Caco-2 (cell line): Measurements from ENCODE around the gene REPS2. TPM values are rescaled to one million over a fixed set of nuclear protein-coding genes. Genes with fewer than 3 reads are reported as not detected.

Experiments
- BruUV-seq: library from RNA; stranded (reverse); fragments of 400-500 nt; replicated peaks from 2 replicates; lab custom pipeline; 2021; lab: Mats Ljungman, UMichigan
- CTCF ChIA-PET: fragments of 300-600 bp; sonication (Branson Sonifier 250); formaldehyde crosslinking; loops from one replicate; lab custom pipeline; 2022; ENCODE audit warnings: antibody characterized with exemption; lab: Charles Lee
- POLR2A ChIA-PET: fragments of 300-600 bp; sonication (Branson Sonifier 250); formaldehyde crosslinking; loops from one replicate; lab custom pipeline; 2022; ENCODE audit warnings: antibody characterized with exemption; lab: Charles Lee
- DNase-seq, 2 experiments: peaks; one replicate each; pipeline versions ENCODE4 v3.0.0 to v3.0.0-alpha.2; 2020 to 2022
- H3K27me3 ChIP-seq: replicated peaks from 2 replicates; pipeline ENCODE4 v1.6.0; 2011; ENCODE audit warnings: low read length; ENCODE audit not compliant: control insufficient read depth, insufficient read depth
- H3K36me3 ChIP-seq: 2 replicates; pipeline ENCODE4 v1.5.1; 2011; ENCODE audit warnings: low read length; ENCODE audit not compliant: control insufficient read depth, insufficient read depth
- H3K4me1 ChIP-seq: fragments of 250-450 bp; sonication (Bioruptor Pico); 2 replicates; pipeline ENCODE4 v1.5.1; 2020; ENCODE audit warnings: mild to moderate bottlenecking
- H3K4me3 ChIP-seq: 2 replicates; pipeline ENCODE4 v1.5.1; 2011; ENCODE audit warnings: low read depth, mild to moderate bottlenecking, control low read depth, low read length
- H3K9me3 ChIP-seq: fragments of 250-450 bp; sonication (Bioruptor Pico); 2 replicates; pipeline ENCODE4 v1.5.1; 2020; ENCODE audit warnings: mild to moderate bottlenecking, moderate library complexity
- H3K27ac Mint-ChIP-seq: one replicate; pipeline ENCODE4 v1.8.0; 2022; ENCODE audit warnings: mixed read lengths; ENCODE audit not compliant: unreplicated experiment
- H3K27me3 Mint-ChIP-seq: one replicate; pipeline ENCODE4 v1.8.0; 2022; ENCODE audit warnings: mixed read lengths; ENCODE audit not compliant: insufficient read depth, unreplicated experiment
- H3K36me3 Mint-ChIP-seq: one replicate; pipeline ENCODE4 v1.8.0; 2022; ENCODE audit warnings: mild to moderate bottlenecking, mixed read lengths; ENCODE audit not compliant: insufficient read depth, unreplicated experiment
- H3K4me1 Mint-ChIP-seq: one replicate; pipeline ENCODE4 v1.8.0; 2022; ENCODE audit warnings: low read depth, mixed read lengths; ENCODE audit not compliant: unreplicated experiment
- H3K4me3 Mint-ChIP-seq: one replicate; pipeline ENCODE4 v1.8.0; 2022; ENCODE audit warnings: mild to moderate bottlenecking, moderate library complexity, mixed read lengths; ENCODE audit not compliant: unreplicated experiment
- H3K9me3 Mint-ChIP-seq: one replicate; pipeline ENCODE4 v1.8.0; 2022; ENCODE audit warnings: mixed read lengths; ENCODE audit not compliant: unreplicated experiment
- intact Hi-C: fragments of 100-400 bp; cut with micrococcal nuclease; formaldehyde crosslinking; loops from one replicate; pipeline ENCODE4 v1.10.0; 2022; ENCODE audit not compliant: unreplicated experiment
- total RNA-seq: library from RNA; stranded (reverse); gene quantifications from 2 replicates; pipeline ENCODE4 v1.2.3, GENCODE V29; 2022
- TF ChIP-seq, protein P1 (sequence below), 2 experiments: fragments of 200-600 bp in 1 of 2; IDR thresholded peaks; 1 replicate in 1 of 2; 2 replicates in 1 of 2; pipeline versions ENCODE4 v1.5.1 to v1.8.0; 2011 to 2022; ENCODE audit warnings: antibody characterized with exemption in 1 of 2, control low read depth in 1 of 2, inconsistent platforms in 1 of 2, low read depth in 1 of 2, low read length in 1 of 2, mild to moderate bottlenecking in 1 of 2, moderate library complexity in 1 of 2; ENCODE audit not compliant: insufficient read depth in 1 of 2, severe bottlenecking in 1 of 2, unreplicated experiment in 1 of 2

The REPS2 gene
- total RNA-seq, 1 experiment from 2014 or later: 0.86 TPM

- CTCF ChIA-PET: no interaction called here
These were observed 79.3 kb downstream of the REPS2 start for GRCh38 chrX:17025621-17026302.

DNA sequence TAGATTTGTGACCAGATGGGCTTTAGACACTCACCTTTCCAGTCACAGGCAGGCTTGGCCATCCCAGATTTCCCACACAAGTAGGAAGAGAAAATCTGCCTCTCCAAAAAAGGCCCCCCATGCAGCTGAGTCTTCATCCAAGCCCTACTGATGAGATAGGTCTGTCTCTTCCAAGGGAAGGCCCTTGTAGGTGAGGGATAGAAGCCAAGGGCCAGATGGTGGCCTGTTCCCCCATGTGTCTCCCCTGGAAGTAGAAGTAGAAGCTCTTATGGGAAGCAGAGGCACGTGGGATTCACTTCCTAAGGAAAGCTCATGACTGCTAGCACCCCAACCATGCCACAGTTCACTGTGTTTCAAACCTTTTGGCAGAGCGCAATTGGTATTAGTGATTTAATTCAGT lies 81.5 kb downstream of the REPS2 start:
- Mint-ChIP-seq H3K4me3 (no peak overlapping the region), H3K27ac (no peak overlapping the region), H3K36me3 (no peaks in the 10 kb centered on the region), H3K27me3 (no peaks in the 10 kb centered on the region), H3K9me3 (no peaks in the 10 kb centered on the region), H3K4me1 (no peaks in the 10 kb centered on the region)
- ChIA-PET CTCF (interaction anchor here (0.7 kb wide), 1 partner anchor 132 kb away, joined by 5 read pairs; no protein-coding TSS in a partner anchor), POLR2A (no interaction called here)
- DNase-seq: no peak
- Histone ChIP-seq H3K36me3 (no peaks in the 10 kb centered on the region), H3K4me3 (no peak overlapping the region), H3K9me3 (no peaks in the 10 kb centered on the region), H3K27me3 (no peaks in the 10 kb centered on the region), H3K4me1 (no peaks in the 10 kb centered on the region)
- BruUV-seq: no TSS peak
- intact Hi-C loops: no loop called here
- TF ChIP-seq, protein P1, sequence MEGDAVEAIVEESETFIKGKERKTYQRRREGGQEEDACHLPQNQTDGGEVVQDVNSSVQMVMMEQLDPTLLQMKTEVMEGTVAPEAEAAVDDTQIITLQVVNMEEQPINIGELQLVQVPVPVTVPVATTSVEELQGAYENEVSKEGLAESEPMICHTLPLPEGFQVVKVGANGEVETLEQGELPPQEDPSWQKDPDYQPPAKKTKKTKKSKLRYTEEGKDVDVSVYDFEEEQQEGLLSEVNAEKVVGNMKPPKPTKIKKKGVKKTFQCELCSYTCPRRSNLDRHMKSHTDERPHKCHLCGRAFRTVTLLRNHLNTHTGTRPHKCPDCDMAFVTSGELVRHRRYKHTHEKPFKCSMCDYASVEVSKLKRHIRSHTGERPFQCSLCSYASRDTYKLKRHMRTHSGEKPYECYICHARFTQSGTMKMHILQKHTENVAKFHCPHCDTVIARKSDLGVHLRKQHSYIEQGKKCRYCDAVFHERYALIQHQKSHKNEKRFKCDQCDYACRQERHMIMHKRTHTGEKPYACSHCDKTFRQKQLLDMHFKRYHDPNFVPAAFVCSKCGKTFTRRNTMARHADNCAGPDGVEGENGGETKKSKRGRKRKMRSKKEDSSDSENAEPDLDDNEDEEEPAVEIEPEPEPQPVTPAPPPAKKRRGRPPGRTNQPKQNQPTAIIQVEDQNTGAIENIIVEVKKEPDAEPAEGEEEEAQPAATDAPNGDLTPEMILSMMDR (IDR thresholded peaks at IDR 0.05; ENCODE audit: insufficient read depth in 1 of 2, low read depth in 1 of 2, low read length in 1 of 2, severe bottlenecking in 1 of 2, unreplicated experiment in 1 of 2): no peak

More at GRCh38 chrX:17025621-17026302, 79.3 kb downstream of the REPS2 start:
- no peak overlapping the region for H3K27ac Mint-ChIP-seq
- Histone ChIP-seq H3K4me1 (no peaks in the 10 kb centered on the region), H3K9me3 (no peaks in the 10 kb centered on the region), H3K36me3 (no peaks in the 10 kb centered on the region), H3K27me3 (no peaks in the 10 kb centered on the region), H3K4me3 (no peak overlapping the region)
- TF ChIP-seq, protein P1 (IDR thresholded peaks at IDR 0.05; ENCODE audit: insufficient read depth in 1 of 2, low read depth in 1 of 2, low read length in 1 of 2, severe bottlenecking in 1 of 2, unreplicated experiment in 1 of 2): no peak
- no peak for DNase-seq
- H3K4me1 Mint-ChIP-seq: no peaks in the 10 kb centered on the region
- no peaks in the 10 kb centered on the region for H3K27me3 Mint-ChIP-seq
- no peak overlapping the region for H3K4me3 Mint-ChIP-seq
- H3K36me3 Mint-ChIP-seq: no peaks in the 10 kb centered on the region
- no TSS peak for BruUV-seq
- POLR2A ChIA-PET: no interaction called here
- no peaks in the 10 kb centered on the region for H3K9me3 Mint-ChIP-seq
- intact Hi-C loops: no loop called here

- H3K4me3 ChIP-seq: no peak overlapping the region
- no peaks in the 10 kb centered on the region for H3K4me1 ChIP-seq
- H3K27me3 ChIP-seq: no peaks in the 10 kb centered on the region
- ChIA-PET CTCF (no interaction called here), POLR2A (no interaction called here)
- intact Hi-C loops: no loop called here
- no peaks in the 10 kb centered on the region for H3K9me3 ChIP-seq
- peaks cover 3% of the 10 kb centered on the region for H3K27me3 Mint-ChIP-seq
- BruUV-seq: no TSS peak
- DNase-seq: no peak
- no peaks in the 10 kb centered on the region for H3K36me3 ChIP-seq
- no peaks in the 10 kb centered on the region for H3K9me3 Mint-ChIP-seq
- no peak overlapping the region for H3K27ac Mint-ChIP-seq
- no peaks in the 10 kb centered on the region for H3K36me3 Mint-ChIP-seq
- no peaks in the 10 kb centered on the region for H3K4me1 Mint-ChIP-seq
- no peak overlapping the region for H3K4me3 Mint-ChIP-seq
- TF ChIP-seq, protein P1 (IDR thresholded peaks at IDR 0.05; ENCODE audit: insufficient read depth in 1 of 2, low read depth in 1 of 2, low read length in 1 of 2, severe bottlenecking in 1 of 2, unreplicated experiment in 1 of 2): no peak
These were observed 81.9 kb downstream of the REPS2 start for GRCh38 chrX:17028356-17028755.
